Brain microvascular endothelial cell (primary cell): ENCODE data around the gene COPZ1.

Experiments
- DNase-seq: peaks from one replicate; pipeline ENCODE4 v3.0.0-alpha.2; 2020
- H3K27ac ChIP-seq: fragments of 250-450 bp; sonication (Bioruptor Pico); 2 replicates; pipeline ENCODE4 v1.5.1; 2020; ENCODE audit warnings: mild to moderate bottlenecking, moderate library complexity
- H3K27me3 ChIP-seq: fragments of 250-450 bp; sonication (Bioruptor Pico); replicated peaks from 2 replicates; pipeline ENCODE4 v1.5.1; 2020; ENCODE audit warnings: mild to moderate bottlenecking
- H3K36me3 ChIP-seq: fragments of 250-450 bp; sonication (Bioruptor Pico); replicated peaks from 2 replicates; pipeline ENCODE4 v1.5.1; 2020; ENCODE audit warnings: mild to moderate bottlenecking
- H3K4me3 ChIP-seq: 2 replicates; pipeline ENCODE4 v1.5.1; 2011; ENCODE audit warnings: low read depth, mild to moderate bottlenecking, control low read depth, low read length, moderate library complexity
- in situ Hi-C: cut with HindIII; loops from 2 replicates; pipeline ENCODE4 v1.10.0; 2017; ENCODE audit warnings: low sequenced_read_pairs, low pct_ligation_motif_present
- TF ChIP-seq, protein P1 (sequence below): IDR thresholded peaks from 2 replicates; pipeline ENCODE4 v1.5.1; 2011; ENCODE audit warnings: low read depth, mild to moderate bottlenecking, moderate library complexity, low read length, control low read depth, inconsistent platforms; ENCODE audit errors: missing control alignments

COPZ1 gene

DNA sequence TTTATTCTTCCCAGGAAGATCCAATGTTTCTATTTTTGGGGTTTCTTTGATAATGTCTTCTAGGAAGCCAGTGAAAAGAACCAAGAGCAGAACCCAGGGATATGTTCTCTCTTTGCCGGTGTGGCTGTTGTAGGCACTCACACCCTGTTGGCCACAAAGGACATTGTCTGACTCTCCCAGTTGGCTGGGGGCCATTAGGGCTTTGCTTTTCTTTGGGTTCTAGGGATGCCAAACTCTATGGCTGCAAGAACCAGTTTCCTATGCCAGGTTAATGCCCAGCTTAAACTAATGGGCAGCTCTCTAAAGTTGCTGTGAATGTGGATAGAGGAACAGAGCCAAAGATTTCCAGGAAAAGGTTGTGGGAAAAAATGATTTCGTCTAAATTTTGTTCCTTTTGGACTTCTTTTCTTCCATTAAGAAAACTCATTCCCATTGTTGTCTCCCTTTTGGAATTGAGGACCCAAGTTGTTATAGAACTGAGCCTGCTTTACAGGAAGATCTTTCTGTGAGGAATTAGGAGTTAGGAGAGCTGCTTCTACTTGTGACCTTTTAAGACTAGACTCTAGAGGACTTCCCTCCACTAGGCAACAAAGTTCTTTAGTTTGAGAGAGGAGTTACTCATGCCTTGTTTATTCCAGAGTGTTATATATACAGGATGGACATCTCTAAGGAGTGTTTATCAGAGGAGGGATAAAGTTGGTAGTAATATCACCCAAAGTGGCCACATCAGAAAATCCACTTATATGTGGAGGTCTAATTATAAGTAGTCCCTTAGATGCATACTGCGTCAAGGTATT lies 13.1 kb downstream of the COPZ1 start:
- no peak for DNase-seq
- Histone ChIP-seq H3K4me3 (no peak overlapping the region), H3K27ac (no peak overlapping the region), H3K27me3 (no peaks in the 10 kb centered on the region), H3K36me3 (peaks cover 25% of the 10 kb centered on the region)
- TF ChIP-seq, protein P1, sequence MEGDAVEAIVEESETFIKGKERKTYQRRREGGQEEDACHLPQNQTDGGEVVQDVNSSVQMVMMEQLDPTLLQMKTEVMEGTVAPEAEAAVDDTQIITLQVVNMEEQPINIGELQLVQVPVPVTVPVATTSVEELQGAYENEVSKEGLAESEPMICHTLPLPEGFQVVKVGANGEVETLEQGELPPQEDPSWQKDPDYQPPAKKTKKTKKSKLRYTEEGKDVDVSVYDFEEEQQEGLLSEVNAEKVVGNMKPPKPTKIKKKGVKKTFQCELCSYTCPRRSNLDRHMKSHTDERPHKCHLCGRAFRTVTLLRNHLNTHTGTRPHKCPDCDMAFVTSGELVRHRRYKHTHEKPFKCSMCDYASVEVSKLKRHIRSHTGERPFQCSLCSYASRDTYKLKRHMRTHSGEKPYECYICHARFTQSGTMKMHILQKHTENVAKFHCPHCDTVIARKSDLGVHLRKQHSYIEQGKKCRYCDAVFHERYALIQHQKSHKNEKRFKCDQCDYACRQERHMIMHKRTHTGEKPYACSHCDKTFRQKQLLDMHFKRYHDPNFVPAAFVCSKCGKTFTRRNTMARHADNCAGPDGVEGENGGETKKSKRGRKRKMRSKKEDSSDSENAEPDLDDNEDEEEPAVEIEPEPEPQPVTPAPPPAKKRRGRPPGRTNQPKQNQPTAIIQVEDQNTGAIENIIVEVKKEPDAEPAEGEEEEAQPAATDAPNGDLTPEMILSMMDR, result no peak
- in situ Hi-C loops, result no loop called here

DNA sequence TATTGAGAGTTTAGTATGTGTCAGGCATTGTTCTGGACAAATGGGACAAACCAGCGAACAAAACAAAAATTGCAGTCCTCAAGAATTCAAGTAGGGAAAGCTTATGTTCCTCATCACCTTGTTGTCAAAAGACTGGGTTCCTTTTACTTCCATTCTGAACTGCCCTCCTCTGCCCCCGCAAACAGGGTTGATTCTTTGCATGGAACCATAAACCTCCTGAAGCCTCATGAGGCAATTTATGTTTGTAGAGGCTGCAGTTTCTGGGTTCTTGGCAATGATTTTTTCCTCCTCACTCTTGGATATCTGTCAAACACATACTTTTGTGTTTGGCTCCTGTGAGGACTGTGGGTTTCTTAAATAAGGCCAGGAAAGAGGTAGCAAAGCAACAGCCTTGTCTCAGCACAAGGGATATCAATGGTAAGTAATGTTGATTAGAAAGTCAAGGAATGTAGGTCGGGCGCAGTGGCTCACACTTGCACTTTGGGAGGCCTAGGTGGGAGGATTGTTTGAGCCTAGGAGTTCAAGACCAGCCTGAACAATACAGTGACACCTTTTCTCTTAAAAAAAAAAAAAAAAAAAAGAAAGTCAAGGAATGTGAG lies 13.9 kb downstream of the COPZ1 start:
- H3K36me3 ChIP-seq, result peaks cover 32% of the 10 kb centered on the region
- TF ChIP-seq, protein P1, result no peak
- in situ Hi-C loops, result no loop called here

DNA sequence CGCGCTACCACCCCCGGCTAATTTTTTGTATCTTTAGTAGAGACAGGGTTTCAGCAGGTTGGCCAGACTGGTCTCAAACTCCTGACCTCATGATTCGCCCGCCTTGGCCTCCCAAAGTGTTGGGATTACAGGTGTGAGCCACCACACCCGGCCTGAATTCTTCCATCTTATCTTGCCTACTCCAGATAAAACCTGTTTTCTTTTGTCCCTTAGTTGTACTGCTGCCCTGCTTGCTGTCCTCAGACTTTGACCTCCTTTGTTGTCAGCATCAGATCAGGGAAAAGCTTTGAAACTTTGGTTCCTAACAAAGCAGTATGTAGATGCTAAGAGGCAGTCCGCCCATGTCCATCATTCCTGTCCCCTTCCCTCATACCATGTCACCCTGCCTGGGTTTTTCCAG lies 15.9 kb downstream of the COPZ1 start:
- TF ChIP-seq, protein P1, result no peak
- Histone ChIP-seq H3K36me3 (peaks cover 43% of the 10 kb centered on the region), H3K4me3 (no peak overlapping the region), H3K27me3 (no peaks in the 10 kb centered on the region), H3K27ac (no peak overlapping the region)
- in situ Hi-C loops, result no loop called here
- DNase-seq, result no peak

More for the DNA sequence above, 13.9 kb downstream of the COPZ1 start:
- Histone ChIP-seq H3K27ac (no peak overlapping the region), H3K27me3 (no peaks in the 10 kb centered on the region), H3K4me3 (no peak overlapping the region)
- no peak for DNase-seq

DNA sequence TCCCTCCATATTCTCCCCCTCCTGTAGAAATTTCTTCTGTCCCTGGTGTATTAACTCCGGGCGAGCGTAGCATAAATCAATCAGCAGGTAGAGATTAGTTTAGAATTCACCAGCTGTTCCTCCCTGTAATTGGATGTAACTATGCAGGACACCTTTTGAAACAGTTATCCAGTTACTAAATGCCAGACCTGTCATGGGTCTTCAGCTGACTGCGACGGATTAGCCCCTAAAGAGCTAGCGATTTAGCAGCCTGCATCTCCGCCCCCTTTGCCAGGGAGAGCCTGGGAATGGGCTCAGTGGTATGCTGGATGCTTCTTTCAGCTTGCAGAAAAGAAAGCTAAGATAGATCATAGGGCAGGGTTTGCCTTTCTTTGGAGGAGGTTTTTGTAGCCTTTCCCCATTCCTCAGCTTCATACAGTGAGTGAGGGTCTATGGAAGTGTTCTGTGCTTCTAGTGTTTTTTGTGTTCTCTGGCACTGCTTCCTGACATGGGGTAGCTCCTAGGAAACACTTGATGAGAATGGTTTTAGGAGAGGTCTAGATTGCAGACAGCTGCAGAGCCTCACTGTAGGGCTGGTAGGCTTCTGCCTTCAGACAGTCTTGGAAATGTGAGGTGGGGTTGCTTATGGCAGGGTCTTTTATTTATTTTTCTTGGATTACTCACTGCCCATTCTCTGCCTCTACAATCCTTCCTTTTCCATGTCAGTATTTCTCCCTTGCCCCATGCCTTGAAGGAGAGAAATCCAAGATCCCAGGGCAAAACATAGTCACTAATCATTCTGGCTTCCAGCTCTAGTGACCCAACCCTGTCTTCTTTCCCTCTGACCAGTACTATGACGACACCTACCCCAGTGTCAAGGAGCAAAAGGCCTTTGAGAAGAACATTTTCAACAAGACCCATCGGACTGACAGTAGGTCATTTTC lies 16.7 kb downstream of the COPZ1 start:
- Histone ChIP-seq H3K27me3 (no peaks in the 10 kb centered on the region), H3K4me3 (no peak overlapping the region), H3K27ac (no peak overlapping the region), H3K36me3 (peaks cover 48% of the 10 kb centered on the region)
- in situ Hi-C loops, result no loop called here
- DNase-seq, result no peak
- TF ChIP-seq, protein P1, result no peak

DNA sequence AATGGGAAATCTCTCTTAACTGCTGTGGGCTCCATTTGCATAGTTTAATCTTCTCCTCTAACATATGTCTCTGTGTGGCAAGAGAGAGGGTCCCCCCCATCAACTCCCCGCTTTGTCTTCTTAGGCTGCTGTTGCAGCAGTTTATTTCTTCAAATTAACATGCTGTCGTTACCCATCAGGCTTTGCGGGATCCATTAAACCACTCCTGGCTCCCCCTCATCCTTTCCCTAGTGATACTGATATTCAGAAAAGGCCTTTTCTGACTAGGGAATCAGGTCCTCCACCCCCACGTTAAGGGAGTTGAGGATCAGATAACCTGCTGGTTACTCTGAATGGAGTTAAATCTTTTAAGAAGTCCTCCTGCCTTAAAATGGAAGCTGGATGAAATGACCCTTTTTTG lies 24.1 kb downstream of the COPZ1 start:
- Histone ChIP-seq H3K27me3 (no peaks in the 10 kb centered on the region), H3K27ac (no peak overlapping the region), H3K36me3 (peaks cover 53% of the 10 kb centered on the region), H3K4me3 (no peak overlapping the region)
- DNase-seq, result no peak
- TF ChIP-seq, protein P1, result no peak
- in situ Hi-C loops, result no loop called here
